ENCODE measurements around the gene BORCS8. TPM values are rescaled to one million over a fixed set of nuclear protein-coding genes. Genes with fewer than 3 reads are reported as not detected.

Gene BORCS8
- polyA plus RNA-seq, 2 of the 4 experiments (the other 2 are of a cell fraction): 9.1 to 10.6 TPM

DNA sequence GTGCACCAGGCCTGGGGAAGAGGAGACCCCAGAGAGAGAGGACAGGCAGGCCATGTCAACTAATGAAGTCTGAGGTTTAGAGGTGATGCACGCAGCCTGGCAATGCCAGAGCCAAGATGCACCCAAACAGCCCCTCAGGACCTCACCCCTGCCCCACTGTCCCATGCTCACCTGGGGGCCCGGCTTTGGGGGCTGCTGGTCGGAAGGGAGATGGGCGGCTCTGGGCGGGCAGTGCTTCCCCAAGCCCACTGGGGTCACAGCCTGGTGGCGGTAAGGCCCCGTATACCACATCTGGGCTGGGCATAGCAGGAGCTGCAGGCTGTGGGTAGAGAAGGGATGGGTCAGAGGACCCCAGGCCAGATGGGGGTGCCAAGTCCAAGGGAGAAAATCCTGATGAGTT, 45.1 kb downstream of the BORCS8 start (continued):
- TF ChIP-seq, protein P1, sequence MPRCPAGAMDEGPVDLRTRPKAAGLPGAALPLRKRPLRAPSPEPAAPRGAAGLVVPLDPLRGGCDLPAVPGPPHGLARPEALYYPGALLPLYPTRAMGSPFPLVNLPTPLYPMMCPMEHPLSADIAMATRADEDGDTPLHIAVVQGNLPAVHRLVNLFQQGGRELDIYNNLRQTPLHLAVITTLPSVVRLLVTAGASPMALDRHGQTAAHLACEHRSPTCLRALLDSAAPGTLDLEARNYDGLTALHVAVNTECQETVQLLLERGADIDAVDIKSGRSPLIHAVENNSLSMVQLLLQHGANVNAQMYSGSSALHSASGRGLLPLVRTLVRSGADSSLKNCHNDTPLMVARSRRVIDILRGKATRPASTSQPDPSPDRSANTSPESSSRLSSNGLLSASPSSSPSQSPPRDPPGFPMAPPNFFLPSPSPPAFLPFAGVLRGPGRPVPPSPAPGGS (IDR thresholded peaks at IDR 0.05): no peak
- no peak for TF ChIP-seq FOSL2 (IDR thresholded peaks at IDR 0.05)
- no peak for TF ChIP-seq FOSL2 (CRISPR knock-in tag; IDR thresholded peaks at IDR 0.05)

DNA sequence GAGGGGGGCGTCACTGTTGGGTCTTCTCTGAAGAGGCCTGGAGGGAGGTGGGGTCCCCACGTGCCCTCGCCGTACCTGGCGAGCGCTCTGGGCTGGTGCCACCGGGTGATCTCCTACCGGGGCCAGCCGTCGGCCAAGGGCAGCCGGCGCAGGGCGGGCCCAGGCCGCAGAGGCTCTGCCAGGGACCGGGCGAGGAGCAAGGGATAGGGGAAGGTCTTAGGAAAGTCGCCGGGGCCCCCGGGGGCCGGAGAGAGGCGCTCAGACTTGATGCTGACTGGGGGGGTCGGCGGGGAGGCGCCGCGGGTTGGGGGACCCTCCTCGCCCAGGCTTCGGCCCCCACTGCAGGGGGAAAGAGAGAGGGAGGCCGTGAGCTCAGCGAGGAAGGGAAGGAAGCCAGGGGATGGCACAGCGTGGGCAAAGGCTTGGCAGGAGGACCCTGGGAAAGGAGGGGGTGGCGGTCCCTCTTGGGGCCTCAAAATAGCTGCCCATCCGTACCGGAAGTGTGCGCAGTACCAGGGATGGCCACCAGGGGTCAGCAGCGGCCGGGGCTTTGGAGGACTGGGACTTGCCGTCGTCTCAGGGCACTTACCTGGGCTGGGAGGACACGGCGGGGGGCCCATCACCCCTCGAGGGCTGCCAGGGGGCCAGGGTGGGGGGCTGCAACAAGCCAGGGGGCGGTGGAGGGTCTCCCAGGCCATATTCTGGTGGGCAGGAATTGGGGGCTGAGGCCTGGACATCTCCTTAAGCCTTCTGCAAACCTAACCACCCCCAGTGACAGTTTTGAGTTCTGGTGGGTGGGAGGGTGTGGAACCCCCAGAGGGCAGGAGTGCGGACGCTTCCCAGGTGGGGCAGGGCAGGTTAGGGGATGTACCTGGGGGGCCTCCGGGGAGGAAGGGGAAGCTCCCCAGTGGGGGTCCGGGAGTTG, 46.0 kb downstream of the BORCS8 start:
- ChIA-PET CTCF (interaction anchor here (0.5 to 2.8 kb wide), 15 partner anchors 10 to 525 kb away, joined by 3 to 21 read pairs (median 5); no protein-coding TSS in a partner anchor), POLR2A (no interaction called here)
- Histone ChIP-seq H3K4me1 (no peaks in the 10 kb centered on the region), H3K4me3 (no peak overlapping the region), H3K27ac (peak overlapping the region in 1 of 2 experiments; percentile 63; a peak in 2 of 6 replicates), H3K9me3 (no peaks in the 10 kb centered on the region), H3K4me2 (no peak overlapping the region)
- 39% methylated on average over 22 of the region's 47 CpGs for WGBS (ENCODE audit: missing lambda C conversion rate)
- TF ChIP-seq PHF8 (IDR thresholded peaks at IDR 0.05; ENCODE audit: borderline replicate concordance, low read depth): no peak
- TF ChIP-seq SMC3 (IDR thresholded peaks at IDR 0.05): peak; percentile 60
- TF ChIP-seq RAD21 (conservative IDR thresholded peaks at IDR 0.05 in 1 of 2, IDR thresholded peaks at IDR 0.05 in 1 of 2): peak; percentile 77 to 79
- TF ChIP-seq, protein P2, sequence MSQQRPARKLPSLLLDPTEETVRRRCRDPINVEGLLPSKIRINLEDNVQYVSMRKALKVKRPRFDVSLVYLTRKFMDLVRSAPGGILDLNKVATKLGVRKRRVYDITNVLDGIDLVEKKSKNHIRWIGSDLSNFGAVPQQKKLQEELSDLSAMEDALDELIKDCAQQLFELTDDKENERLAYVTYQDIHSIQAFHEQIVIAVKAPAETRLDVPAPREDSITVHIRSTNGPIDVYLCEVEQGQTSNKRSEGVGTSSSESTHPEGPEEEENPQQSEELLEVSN (IDR thresholded peaks at IDR 0.05; ENCODE audit: borderline replicate concordance, low read depth): no peak
- TF ChIP-seq ZFP36 (IDR thresholded peaks at IDR 0.05; ENCODE audit: borderline replicate concordance, partially characterized antibody): no peak
- TF ChIP-seq, protein P3, sequence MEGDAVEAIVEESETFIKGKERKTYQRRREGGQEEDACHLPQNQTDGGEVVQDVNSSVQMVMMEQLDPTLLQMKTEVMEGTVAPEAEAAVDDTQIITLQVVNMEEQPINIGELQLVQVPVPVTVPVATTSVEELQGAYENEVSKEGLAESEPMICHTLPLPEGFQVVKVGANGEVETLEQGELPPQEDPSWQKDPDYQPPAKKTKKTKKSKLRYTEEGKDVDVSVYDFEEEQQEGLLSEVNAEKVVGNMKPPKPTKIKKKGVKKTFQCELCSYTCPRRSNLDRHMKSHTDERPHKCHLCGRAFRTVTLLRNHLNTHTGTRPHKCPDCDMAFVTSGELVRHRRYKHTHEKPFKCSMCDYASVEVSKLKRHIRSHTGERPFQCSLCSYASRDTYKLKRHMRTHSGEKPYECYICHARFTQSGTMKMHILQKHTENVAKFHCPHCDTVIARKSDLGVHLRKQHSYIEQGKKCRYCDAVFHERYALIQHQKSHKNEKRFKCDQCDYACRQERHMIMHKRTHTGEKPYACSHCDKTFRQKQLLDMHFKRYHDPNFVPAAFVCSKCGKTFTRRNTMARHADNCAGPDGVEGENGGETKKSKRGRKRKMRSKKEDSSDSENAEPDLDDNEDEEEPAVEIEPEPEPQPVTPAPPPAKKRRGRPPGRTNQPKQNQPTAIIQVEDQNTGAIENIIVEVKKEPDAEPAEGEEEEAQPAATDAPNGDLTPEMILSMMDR (IDR thresholded peaks at IDR 0.05): peak; percentile 65
- no peak for TF ChIP-seq RCOR1 (IDR thresholded peaks at IDR 0.05; ENCODE audit: low read depth, low read length)
- ATAC-seq: peak; percentile 80 to 89; a peak in 5 of 6 replicates
- FAIRE-seq: no peak
- DNase-seq (ENCODE audit: low read depth in 1 of 2, low spot score in 1 of 2): peak; percentile 32 to 55

DNA sequence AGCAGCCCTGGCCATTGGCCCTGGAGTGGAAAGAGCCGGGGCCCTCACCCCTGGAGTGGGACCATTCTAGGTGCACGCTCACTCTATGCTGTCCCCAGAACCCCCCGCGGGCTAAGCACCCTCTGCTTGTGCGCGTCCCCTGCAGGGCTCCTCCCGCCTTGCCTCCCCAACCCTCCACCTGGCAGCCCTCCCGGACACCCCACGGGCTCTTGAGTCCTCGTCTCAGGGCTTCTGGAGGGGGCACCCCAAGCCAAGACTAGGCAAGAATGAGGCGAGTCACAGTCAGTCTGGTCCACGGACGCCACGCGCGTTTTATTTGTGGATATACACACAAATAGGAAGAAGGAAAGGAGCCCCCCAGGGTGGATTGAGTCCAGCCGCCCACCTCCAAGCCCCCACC, 46.7 kb downstream of the BORCS8 start:
- TF ChIP-seq, protein P4, sequence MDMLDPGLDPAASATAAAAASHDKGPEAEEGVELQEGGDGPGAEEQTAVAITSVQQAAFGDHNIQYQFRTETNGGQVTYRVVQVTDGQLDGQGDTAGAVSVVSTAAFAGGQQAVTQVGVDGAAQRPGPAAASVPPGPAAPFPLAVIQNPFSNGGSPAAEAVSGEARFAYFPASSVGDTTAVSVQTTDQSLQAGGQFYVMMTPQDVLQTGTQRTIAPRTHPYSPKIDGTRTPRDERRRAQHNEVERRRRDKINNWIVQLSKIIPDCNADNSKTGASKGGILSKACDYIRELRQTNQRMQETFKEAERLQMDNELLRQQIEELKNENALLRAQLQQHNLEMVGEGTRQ (IDR thresholded peaks at IDR 0.05): no peak
- TF ChIP-seq SMC3 (IDR thresholded peaks at IDR 0.05) (no peak), MAFK (IDR thresholded peaks at IDR 0.05; ENCODE audit: partially characterized antibody) (no peak), RNF2 (IDR thresholded peaks at IDR 0.05; ENCODE audit: borderline replicate concordance, low read depth) (no peak), HEYL (CRISPR knock-in tag; IDR thresholded peaks at IDR 0.05) (no peak), SREBF2 (IDR thresholded peaks at IDR 0.05) (no peak), BHLHE40 (IDR thresholded peaks at IDR 0.05; ENCODE audit: low read depth, low read length) (no peak), JUNB (IDR thresholded peaks at IDR 0.05) (no peak), NFE2L2 (conservative IDR thresholded peaks at IDR 0.05; ENCODE audit: low read length) (no peak), ZNF302 (CRISPR knock-in tag; IDR thresholded peaks at IDR 0.05) (no peak)
- TF ChIP-seq, protein P5, sequence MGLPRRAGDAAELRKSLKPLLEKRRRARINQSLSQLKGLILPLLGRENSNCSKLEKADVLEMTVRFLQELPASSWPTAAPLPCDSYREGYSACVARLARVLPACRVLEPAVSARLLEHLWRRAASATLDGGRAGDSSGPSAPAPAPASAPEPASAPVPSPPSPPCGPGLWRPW (IDR thresholded peaks at IDR 0.05): no peak
- Histone ChIP-seq H3K9me3 (no peaks in the 10 kb centered on the region), H3K4me2 (no peak overlapping the region), H3K4me1 (no peaks in the 10 kb centered on the region), H3K27ac (no peak overlapping the region), H3K4me3 (no peak overlapping the region)
- ChIA-PET POLR2A (no interaction called here), CTCF (interaction anchor here (0.5 to 2.8 kb wide), 15 partner anchors 10 to 524 kb away, joined by 3 to 21 read pairs (median 4); no protein-coding TSS in a partner anchor)
- DNase-seq (ENCODE audit: low read depth in 1 of 2, low spot score in 1 of 2) (no peak), ATAC-seq (no peak), FAIRE-seq (no peak)
- WGBS (ENCODE audit: missing lambda C conversion rate): 82% methylated on average over 16 of the region's 17 CpGs

Data from A549 (cell line).